GM12872 (cell line): ENCODE results near the gene DRG2.

Experiments
- CTCF ChIP-seq: IDR thresholded peaks from 3 replicates; pipeline ENCODE4 v1.5.1; 2011; ENCODE audit warnings: low read depth, mild to moderate bottlenecking, low read length, moderate library complexity; ENCODE audit not compliant: insufficient read depth

Gene DRG2

GRCh38 chr17:18139949-18140348 lies 52.2 kb downstream of the DRG2 start:
- TF ChIP-seq CTCF, result peak; percentile 41

- TF ChIP-seq CTCF, result no peak
Observed at GRCh38 chr17:18140648-18141047, 52.9 kb downstream of the DRG2 start.

- TF ChIP-seq CTCF, result peak; percentile 53; the same call in 2 of the 3 replicates
Observed at GRCh38 chr17:18141210-18141803, 53.6 kb downstream of the DRG2 start.

GRCh38 chr17:18142417-18142816 lies 54.7 kb downstream of the DRG2 start:
- no peak for TF ChIP-seq CTCF

- TF ChIP-seq CTCF, result peak; percentile 59
Observed at GRCh38 chr17:18143044-18143936, 55.5 kb downstream of the DRG2 start.

GRCh38 chr17:18144261-18144660 lies 56.5 kb downstream of the DRG2 start:
- no peak for TF ChIP-seq CTCF

- TF ChIP-seq CTCF, result no peak
Observed at GRCh38 chr17:18144855-18145254, 57.1 kb downstream of the DRG2 start.
